Ishikawa (cell line): ENCODE data around the gene CALCB.

Experiments used
- CEBPB ChIP-seq: IDR thresholded peaks from 2 replicates; pipeline ENCODE4 v1.6.1; 2012
- EP300 ChIP-seq: IDR thresholded peaks from 2 replicates; pipeline ENCODE4 v1.6.1; 2012; ENCODE audit warnings: borderline replicate concordance
- FOXM1 ChIP-seq: IDR thresholded peaks from 2 replicates; pipeline ENCODE4 v1.6.1; 2012; ENCODE audit warnings: low read depth, borderline replicate concordance
- MAX ChIP-seq: IDR thresholded peaks from 2 replicates; pipeline ENCODE4 v1.6.1; 2012
- NFIC ChIP-seq: IDR thresholded peaks from 2 replicates; pipeline ENCODE4 v1.6.1; 2012
- REST ChIP-seq: IDR thresholded peaks from 2 replicates; pipeline ENCODE4 v1.6.1; 2012; ENCODE audit warnings: low read depth, mild to moderate bottlenecking
- TAF1 ChIP-seq: IDR thresholded peaks from 2 replicates; pipeline ENCODE4 v1.6.1; 2012; ENCODE audit warnings: low read depth, mild to moderate bottlenecking
- TEAD4 ChIP-seq: IDR thresholded peaks from 2 replicates; pipeline ENCODE4 v1.6.1; 2012
- USF1 ChIP-seq: IDR thresholded peaks from 2 replicates; pipeline ENCODE4 v1.6.1; 2012
- ZBTB7A ChIP-seq: IDR thresholded peaks from 2 replicates; pipeline ENCODE4 v1.6.1; 2012; ENCODE audit warnings: low read depth

Gene CALCB

DNA sequence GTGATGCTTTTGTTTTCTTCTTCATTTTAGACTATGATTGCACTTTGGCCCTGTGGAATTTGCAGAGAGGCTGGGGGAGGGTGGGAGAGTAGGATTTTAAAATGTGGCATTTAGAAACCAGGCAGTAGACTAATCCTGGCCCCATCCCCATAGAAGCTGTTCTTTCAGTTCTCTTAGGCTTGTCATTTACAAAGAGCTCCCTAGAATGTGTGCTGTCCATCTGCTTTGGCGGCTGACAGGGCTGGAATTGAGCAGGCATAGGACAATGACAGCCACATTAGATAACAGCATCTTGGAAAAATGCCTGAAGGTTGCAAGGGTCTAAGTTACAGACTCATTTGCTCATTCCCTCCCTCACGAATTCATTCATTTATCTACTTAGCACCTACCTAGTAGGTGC lies 51.1 kb downstream of the CALCB start:
- no peak for TF ChIP-seq EP300
- TF ChIP-seq ZBTB7A, result no peak
- no peak for TF ChIP-seq NFIC
- no peak for TF ChIP-seq USF1
- no peak for TF ChIP-seq MAX
- TF ChIP-seq FOXM1, result no peak
- TF ChIP-seq REST, result no peak
- no peak for TF ChIP-seq TAF1
- TF ChIP-seq TEAD4, result no peak

- TF ChIP-seq TAF1, result no peak
- no peak for TF ChIP-seq MAX
- TF ChIP-seq NFIC, result no peak
- no peak for TF ChIP-seq TEAD4
- TF ChIP-seq CEBPB, result no peak
- no peak for TF ChIP-seq REST
- no peak for TF ChIP-seq ZBTB7A
Measured at GRCh38 chr11:15127341-15127740, 53.9 kb downstream of the CALCB start.
